H1 (cell line): ENCODE data around the gene CHFR. TPM values are rescaled to one million over a fixed set of nuclear protein-coding genes. Genes with fewer than 3 reads are reported as not detected.

Source experiments
- ASH2L ChIP-seq: fragments of 200-600, 300-600 bp; sonication (generic); IDR thresholded peaks from one replicate; pipeline ENCODE4 v1.7.1; 2017; ENCODE audit warnings: low read length
- BRCA1 ChIP-seq: IDR thresholded peaks from 2 replicates; pipeline ENCODE4 v1.6.1; 2012; ENCODE audit warnings: low read depth, low read length, improper control_type of control experiment
- CREB1 ChIP-seq: IDR thresholded peaks from 2 replicates; pipeline ENCODE4 v1.6.1; 2012; ENCODE audit warnings: inconsistent platforms
- JUN ChIP-seq: IDR thresholded peaks from 2 replicates; pipeline ENCODE4 v1.6.1; 2011; ENCODE audit warnings: low read depth, mild to moderate bottlenecking, improper control_type of control experiment, low read length
- NANOG ChIP-seq: IDR thresholded peaks from 2 replicates; pipeline ENCODE4 v1.6.1; 2011; ENCODE audit warnings: low read length, low read depth, mild to moderate bottlenecking, inconsistent platforms; ENCODE audit not compliant: insufficient read depth, poor library complexity, severe bottlenecking
- POU5F1 ChIP-seq: IDR thresholded peaks from 2 replicates; pipeline ENCODE4 v1.6.1; 2011; ENCODE audit warnings: low read depth, mild to moderate bottlenecking, low read length, moderate library complexity
- RXRA ChIP-seq: IDR thresholded peaks from 2 replicates; pipeline ENCODE4 v1.6.1; 2011; ENCODE audit warnings: low read depth, mild to moderate bottlenecking, low read length, moderate library complexity; ENCODE audit not compliant: insufficient read depth
- SAP30 ChIP-seq: fragments of 300-600 bp; sonication (generic); IDR thresholded peaks from 2 replicates; pipeline ENCODE4 v1.7.1; 2012; ENCODE audit warnings: low read length, moderate library complexity, mild to moderate bottlenecking, inconsistent platforms; ENCODE audit not compliant: insufficient read depth, insufficient replicate concordance
- SIN3A ChIP-seq, 2 experiments: IDR thresholded peaks in 1 of 2; conservative IDR thresholded peaks in 1 of 2; 2 replicates each; pipeline ENCODE4 v1.6.1; 2011 to 2012; ENCODE audit warnings: low read length in 2 of 2, improper control_type of control experiment in 1 of 2, low read depth in 1 of 2, mild to moderate bottlenecking in 1 of 2
- YY1 ChIP-seq: IDR thresholded peaks from 2 replicates; pipeline ENCODE4 v1.6.1; 2011; ENCODE audit warnings: low read depth, mild to moderate bottlenecking, low read length
- polyA plus RNA-seq, 7 experiments: library from polyadenylated mRNA; depleted of rRNA in 3 of 7; stranded (reverse) in 5 of 7; unstranded in 2 of 7; fragments of >200 nt in 5 of 7; fragments of 200-250 nt in 2 of 7; gene quantifications; 1 replicate in 5 of 7; 2 replicates in 1 of 7; 4 replicates in 1 of 7; pipeline versions ENCODE4 v1.2.1 to v1.2.3, GENCODE V29; 2011 to 2013; ENCODE audit warnings: missing spikeins in 2 of 7, mixed read lengths in 2 of 7
- total RNA-seq: library from RNA; stranded (reverse); fragmentation: NEBNext Ultra II Directional; extraction: Animal tissue kit (Norgen Biotek cat#: 25700); gene quantifications from 2 replicates; pipeline ENCODE4 v1.2.1, GENCODE V29; 2021
- TF ChIP-seq, protein P1 (sequence below): fragments of 300-600 bp; sonication (generic); IDR thresholded peaks from 2 replicates; pipeline ENCODE4 v1.7.1; 2012; ENCODE audit warnings: low read length, moderate library complexity, mild to moderate bottlenecking, inconsistent platforms; ENCODE audit not compliant: insufficient replicate concordance

Gene CHFR
- total and polyA plus RNA-seq, 2 of the 8 experiments (the other 6 are each of a cell fraction or from before 2014, with no cell fraction given): 31.4 to 44.6 TPM

- TF ChIP-seq, protein P1, sequence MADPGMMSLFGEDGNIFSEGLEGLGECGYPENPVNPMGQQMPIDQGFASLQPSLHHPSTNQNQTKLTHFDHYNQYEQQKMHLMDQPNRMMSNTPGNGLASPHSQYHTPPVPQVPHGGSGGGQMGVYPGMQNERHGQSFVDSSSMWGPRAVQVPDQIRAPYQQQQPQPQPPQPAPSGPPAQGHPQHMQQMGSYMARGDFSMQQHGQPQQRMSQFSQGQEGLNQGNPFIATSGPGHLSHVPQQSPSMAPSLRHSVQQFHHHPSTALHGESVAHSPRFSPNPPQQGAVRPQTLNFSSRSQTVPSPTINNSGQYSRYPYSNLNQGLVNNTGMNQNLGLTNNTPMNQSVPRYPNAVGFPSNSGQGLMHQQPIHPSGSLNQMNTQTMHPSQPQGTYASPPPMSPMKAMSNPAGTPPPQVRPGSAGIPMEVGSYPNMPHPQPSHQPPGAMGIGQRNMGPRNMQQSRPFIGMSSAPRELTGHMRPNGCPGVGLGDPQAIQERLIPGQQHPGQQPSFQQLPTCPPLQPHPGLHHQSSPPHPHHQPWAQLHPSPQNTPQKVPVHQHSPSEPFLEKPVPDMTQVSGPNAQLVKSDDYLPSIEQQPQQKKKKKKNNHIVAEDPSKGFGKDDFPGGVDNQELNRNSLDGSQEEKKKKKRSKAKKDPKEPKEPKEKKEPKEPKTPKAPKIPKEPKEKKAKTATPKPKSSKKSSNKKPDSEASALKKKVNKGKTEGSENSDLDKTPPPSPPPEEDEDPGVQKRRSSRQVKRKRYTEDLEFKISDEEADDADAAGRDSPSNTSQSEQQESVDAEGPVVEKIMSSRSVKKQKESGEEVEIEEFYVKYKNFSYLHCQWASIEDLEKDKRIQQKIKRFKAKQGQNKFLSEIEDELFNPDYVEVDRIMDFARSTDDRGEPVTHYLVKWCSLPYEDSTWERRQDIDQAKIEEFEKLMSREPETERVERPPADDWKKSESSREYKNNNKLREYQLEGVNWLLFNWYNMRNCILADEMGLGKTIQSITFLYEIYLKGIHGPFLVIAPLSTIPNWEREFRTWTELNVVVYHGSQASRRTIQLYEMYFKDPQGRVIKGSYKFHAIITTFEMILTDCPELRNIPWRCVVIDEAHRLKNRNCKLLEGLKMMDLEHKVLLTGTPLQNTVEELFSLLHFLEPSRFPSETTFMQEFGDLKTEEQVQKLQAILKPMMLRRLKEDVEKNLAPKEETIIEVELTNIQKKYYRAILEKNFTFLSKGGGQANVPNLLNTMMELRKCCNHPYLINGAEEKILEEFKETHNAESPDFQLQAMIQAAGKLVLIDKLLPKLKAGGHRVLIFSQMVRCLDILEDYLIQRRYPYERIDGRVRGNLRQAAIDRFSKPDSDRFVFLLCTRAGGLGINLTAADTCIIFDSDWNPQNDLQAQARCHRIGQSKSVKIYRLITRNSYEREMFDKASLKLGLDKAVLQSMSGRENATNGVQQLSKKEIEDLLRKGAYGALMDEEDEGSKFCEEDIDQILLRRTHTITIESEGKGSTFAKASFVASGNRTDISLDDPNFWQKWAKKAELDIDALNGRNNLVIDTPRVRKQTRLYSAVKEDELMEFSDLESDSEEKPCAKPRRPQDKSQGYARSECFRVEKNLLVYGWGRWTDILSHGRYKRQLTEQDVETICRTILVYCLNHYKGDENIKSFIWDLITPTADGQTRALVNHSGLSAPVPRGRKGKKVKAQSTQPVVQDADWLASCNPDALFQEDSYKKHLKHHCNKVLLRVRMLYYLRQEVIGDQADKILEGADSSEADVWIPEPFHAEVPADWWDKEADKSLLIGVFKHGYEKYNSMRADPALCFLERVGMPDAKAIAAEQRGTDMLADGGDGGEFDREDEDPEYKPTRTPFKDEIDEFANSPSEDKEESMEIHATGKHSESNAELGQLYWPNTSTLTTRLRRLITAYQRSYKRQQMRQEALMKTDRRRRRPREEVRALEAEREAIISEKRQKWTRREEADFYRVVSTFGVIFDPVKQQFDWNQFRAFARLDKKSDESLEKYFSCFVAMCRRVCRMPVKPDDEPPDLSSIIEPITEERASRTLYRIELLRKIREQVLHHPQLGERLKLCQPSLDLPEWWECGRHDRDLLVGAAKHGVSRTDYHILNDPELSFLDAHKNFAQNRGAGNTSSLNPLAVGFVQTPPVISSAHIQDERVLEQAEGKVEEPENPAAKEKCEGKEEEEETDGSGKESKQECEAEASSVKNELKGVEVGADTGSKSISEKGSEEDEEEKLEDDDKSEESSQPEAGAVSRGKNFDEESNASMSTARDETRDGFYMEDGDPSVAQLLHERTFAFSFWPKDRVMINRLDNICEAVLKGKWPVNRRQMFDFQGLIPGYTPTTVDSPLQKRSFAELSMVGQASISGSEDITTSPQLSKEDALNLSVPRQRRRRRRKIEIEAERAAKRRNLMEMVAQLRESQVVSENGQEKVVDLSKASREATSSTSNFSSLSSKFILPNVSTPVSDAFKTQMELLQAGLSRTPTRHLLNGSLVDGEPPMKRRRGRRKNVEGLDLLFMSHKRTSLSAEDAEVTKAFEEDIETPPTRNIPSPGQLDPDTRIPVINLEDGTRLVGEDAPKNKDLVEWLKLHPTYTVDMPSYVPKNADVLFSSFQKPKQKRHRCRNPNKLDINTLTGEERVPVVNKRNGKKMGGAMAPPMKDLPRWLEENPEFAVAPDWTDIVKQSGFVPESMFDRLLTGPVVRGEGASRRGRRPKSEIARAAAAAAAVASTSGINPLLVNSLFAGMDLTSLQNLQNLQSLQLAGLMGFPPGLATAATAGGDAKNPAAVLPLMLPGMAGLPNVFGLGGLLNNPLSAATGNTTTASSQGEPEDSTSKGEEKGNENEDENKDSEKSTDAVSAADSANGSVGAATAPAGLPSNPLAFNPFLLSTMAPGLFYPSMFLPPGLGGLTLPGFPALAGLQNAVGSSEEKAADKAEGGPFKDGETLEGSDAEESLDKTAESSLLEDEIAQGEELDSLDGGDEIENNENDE: no peak
- no peak for TF ChIP-seq YY1
- TF ChIP-seq SAP30: no peak
- TF ChIP-seq CREB1: no peak
- no peak for TF ChIP-seq RXRA
- no peak for TF ChIP-seq POU5F1
- TF ChIP-seq JUN: no peak
- TF ChIP-seq NANOG: no peak
- no peak for TF ChIP-seq ASH2L
- no peak for TF ChIP-seq BRCA1
- TF ChIP-seq SIN3A (conservative IDR thresholded peaks at IDR 0.05 in 1 of 2, IDR thresholded peaks at IDR 0.05 in 1 of 2; ENCODE audit: low read depth in 1 of 2, low read length in 2 of 2): no peak
Observed at GRCh38 chr12:132789099-132789471, 98.3 kb downstream of the CHFR start (continued).
